Gastrocnemius medialis (tissue), 4 donors: Measurements from ENCODE around the gene CD1B.

ENCODE experiments used
- CTCF ChIP-seq, 5 experiments: fragments of 450-650 bp in 3 of 5; fragments of 200-600 bp in 2 of 5; sonication (generic) in 2 of 5; IDR thresholded peaks in 4 of 5; conservative IDR thresholded peaks in 1 of 5; 1 replicate in 4 of 5; 2 replicates in 1 of 5; pipeline ENCODE4 v1.5.1; 2016 to 2019; ENCODE audit warnings: antibody characterized with exemption in 5 of 5, mild to moderate bottlenecking in 3 of 5, moderate library complexity in 3 of 5
- POLR2A ChIP-seq, 2 donors: fragments of 450-650 bp; IDR thresholded peaks; one replicate each; pipeline ENCODE4 v1.6.1; 2017; ENCODE audit warnings: antibody characterized with exemption in 2 of 2, mild to moderate bottlenecking in 2 of 2, moderate library complexity in 2 of 2

- no peak for TF ChIP-seq CTCF (IDR thresholded peaks at IDR 0.05 in 4 of 5, conservative IDR thresholded peaks at IDR 0.05 in 1 of 5)
- TF ChIP-seq POLR2A (IDR thresholded peaks at IDR 0.05): no peak
These were observed 35.5 kb upstream of the CD1B start for GRCh38 chr1:158366783-158367182.
